Measurements from ENCODE around the gene TMCO5A.

Gene TMCO5A

DNA sequence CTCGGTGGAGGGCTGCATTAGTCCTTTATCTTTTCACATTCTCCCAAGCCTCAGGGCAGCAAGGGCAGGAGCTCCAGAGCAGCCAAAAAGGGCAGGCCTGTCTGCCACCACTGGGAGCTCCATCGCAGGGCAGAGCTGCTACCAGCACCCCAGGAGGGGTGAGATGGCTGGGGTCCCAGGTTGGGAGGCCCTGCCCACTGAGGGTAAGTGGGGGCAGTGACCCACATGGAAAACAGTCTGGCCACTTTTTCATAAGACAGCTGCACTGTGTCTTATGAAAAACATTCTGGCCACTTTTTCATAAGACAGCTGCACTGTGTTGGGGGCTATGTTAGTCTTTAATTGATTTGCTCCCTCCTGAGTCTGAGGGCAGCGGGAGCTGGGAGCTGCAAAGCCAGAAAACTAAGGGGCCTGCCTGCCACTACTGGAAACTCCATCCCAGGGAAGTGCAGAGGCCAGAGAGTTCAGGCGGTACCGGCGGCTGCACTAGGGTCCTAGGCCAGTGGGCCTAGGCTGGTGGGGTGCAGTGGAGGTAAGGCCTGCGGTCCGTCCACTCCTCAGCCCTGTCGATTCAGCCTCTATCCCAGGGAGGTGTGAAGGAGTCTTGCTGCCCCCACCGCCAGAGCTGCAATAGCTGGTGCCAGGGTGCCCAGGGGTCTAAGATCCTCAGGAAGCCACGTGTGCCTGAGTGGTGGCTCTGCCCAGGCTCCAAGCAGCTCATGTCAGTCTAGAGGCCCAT, 45.4 kb downstream of the TMCO5A start:
- TF ChIP-seq, protein P1, sequence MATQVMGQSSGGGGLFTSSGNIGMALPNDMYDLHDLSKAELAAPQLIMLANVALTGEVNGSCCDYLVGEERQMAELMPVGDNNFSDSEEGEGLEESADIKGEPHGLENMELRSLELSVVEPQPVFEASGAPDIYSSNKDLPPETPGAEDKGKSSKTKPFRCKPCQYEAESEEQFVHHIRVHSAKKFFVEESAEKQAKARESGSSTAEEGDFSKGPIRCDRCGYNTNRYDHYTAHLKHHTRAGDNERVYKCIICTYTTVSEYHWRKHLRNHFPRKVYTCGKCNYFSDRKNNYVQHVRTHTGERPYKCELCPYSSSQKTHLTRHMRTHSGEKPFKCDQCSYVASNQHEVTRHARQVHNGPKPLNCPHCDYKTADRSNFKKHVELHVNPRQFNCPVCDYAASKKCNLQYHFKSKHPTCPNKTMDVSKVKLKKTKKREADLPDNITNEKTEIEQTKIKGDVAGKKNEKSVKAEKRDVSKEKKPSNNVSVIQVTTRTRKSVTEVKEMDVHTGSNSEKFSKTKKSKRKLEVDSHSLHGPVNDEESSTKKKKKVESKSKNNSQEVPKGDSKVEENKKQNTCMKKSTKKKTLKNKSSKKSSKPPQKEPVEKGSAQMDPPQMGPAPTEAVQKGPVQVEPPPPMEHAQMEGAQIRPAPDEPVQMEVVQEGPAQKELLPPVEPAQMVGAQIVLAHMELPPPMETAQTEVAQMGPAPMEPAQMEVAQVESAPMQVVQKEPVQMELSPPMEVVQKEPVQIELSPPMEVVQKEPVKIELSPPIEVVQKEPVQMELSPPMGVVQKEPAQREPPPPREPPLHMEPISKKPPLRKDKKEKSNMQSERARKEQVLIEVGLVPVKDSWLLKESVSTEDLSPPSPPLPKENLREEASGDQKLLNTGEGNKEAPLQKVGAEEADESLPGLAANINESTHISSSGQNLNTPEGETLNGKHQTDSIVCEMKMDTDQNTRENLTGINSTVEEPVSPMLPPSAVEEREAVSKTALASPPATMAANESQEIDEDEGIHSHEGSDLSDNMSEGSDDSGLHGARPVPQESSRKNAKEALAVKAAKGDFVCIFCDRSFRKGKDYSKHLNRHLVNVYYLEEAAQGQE (IDR thresholded peaks at IDR 0.05; ENCODE audit: insufficient replicate concordance, low read depth) = no peak
- TF ChIP-seq, protein P2, sequence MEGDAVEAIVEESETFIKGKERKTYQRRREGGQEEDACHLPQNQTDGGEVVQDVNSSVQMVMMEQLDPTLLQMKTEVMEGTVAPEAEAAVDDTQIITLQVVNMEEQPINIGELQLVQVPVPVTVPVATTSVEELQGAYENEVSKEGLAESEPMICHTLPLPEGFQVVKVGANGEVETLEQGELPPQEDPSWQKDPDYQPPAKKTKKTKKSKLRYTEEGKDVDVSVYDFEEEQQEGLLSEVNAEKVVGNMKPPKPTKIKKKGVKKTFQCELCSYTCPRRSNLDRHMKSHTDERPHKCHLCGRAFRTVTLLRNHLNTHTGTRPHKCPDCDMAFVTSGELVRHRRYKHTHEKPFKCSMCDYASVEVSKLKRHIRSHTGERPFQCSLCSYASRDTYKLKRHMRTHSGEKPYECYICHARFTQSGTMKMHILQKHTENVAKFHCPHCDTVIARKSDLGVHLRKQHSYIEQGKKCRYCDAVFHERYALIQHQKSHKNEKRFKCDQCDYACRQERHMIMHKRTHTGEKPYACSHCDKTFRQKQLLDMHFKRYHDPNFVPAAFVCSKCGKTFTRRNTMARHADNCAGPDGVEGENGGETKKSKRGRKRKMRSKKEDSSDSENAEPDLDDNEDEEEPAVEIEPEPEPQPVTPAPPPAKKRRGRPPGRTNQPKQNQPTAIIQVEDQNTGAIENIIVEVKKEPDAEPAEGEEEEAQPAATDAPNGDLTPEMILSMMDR (IDR thresholded peaks at IDR 0.05; ENCODE audit: insufficient read depth, low read length) = no peak
- no peak for TF ChIP-seq GABPA (IDR thresholded peaks at IDR 0.05; ENCODE audit: low read depth)
- TF ChIP-seq SPI1 (IDR thresholded peaks at IDR 0.05; ENCODE audit: borderline replicate concordance, low read depth) = no peak
- TF ChIP-seq POLR2AphosphoS5 (IDR thresholded peaks at IDR 0.05; ENCODE audit: low read depth) = no peak
- H3K4me3 ChIP-seq (replicated peaks; ENCODE audit: insufficient read depth, low read length) = no peak overlapping the region
- no peak for DNase-seq (ENCODE audit: low read depth in 1 of 2, low spot score in 1 of 2)
- peaks cover under 1% of the 10 kb centered on the region for H3K27me3 ChIP-seq (ENCODE audit: insufficient read depth, poor library complexity, severe bottlenecking)
- no peak overlapping the region for H3K27ac ChIP-seq (replicated peaks)

DNA sequence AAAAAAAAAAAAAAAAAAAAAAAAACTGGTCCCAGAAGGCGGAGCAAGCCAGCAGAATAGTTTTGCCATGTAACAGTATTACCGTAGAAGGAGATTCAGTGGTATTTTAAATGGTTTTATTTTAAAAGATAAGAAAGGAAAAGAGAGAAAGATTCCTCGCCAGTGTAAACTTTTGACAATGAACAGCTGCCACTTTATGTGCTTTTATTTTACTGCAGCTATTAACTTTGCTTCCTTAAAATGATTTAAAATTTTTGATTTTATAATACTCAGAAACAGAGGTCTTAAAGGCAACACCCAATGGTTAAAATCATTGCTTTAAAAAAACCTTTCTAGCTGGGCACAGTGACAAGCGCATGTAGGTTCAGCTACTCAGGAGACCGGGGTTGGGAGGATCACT, 46.8 kb downstream of the TMCO5A start:
- Histone ChIP-seq H3K4me3 (replicated peaks; ENCODE audit: insufficient read depth, low read length) (no peak overlapping the region), H3K27ac (replicated peaks) (no peak overlapping the region), H3K27me3 (ENCODE audit: insufficient read depth, poor library complexity, severe bottlenecking) (no peaks in the 10 kb centered on the region)
- no peak for DNase-seq (ENCODE audit: low read depth in 1 of 2, low spot score in 1 of 2)
- no peak for TF ChIP-seq POLR2AphosphoS5 (IDR thresholded peaks at IDR 0.05; ENCODE audit: low read depth)
- TF ChIP-seq, protein P2 (IDR thresholded peaks at IDR 0.05; ENCODE audit: insufficient read depth, low read length) = no peak
- TF ChIP-seq, protein P1 (IDR thresholded peaks at IDR 0.05; ENCODE audit: insufficient replicate concordance, low read depth) = no peak

DNA sequence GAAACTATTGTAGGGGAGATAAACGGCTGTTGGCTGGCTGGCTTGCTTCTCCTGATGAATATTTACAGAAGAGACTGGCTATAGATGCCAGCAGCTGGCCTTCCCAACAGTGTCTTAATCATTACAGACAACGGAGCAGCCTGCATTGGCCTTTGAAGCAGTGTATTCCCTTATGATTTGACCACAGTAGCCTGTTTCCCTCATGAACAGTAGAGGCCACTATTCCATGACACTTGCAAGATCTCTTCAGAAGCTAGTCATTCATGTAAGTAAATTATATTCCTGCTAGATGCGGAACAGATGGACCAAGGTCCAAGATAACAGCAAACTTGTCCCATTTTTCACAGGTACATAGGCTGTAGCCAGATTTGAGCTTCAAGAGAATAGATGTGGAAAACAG, 47.3 kb downstream of the TMCO5A start:
- DNase-seq (ENCODE audit: low read depth in 1 of 2, low spot score in 1 of 2) = no peak

More for the DNA sequence above, 47.3 kb downstream of the TMCO5A start:
- Histone ChIP-seq H3K27me3 (ENCODE audit: insufficient read depth, poor library complexity, severe bottlenecking) (no peaks in the 10 kb centered on the region), H3K27ac (replicated peaks) (no peak overlapping the region), H3K4me3 (replicated peaks; ENCODE audit: insufficient read depth, low read length) (no peak overlapping the region)
- TF ChIP-seq, protein P2 (IDR thresholded peaks at IDR 0.05; ENCODE audit: insufficient read depth, low read length) = peak; percentile 8
- TF ChIP-seq, protein P1 (IDR thresholded peaks at IDR 0.05; ENCODE audit: insufficient replicate concordance, low read depth) = no peak
